H1 (cell line): ENCODE results near the gene CASKIN2. TPM values are rescaled to one million over a fixed set of nuclear protein-coding genes. Genes with fewer than 3 reads are reported as not detected.

Experiments
- MAFK ChIP-seq: IDR thresholded peaks from 2 replicates; pipeline ENCODE4 v1.6.1; 2012; ENCODE audit warnings: low read depth, mild to moderate bottlenecking, improper control_type of control experiment, low read length
- polyA plus RNA-seq, 7 experiments: library from polyadenylated mRNA; depleted of rRNA in 3 of 7; stranded (reverse) in 5 of 7; unstranded in 2 of 7; fragments of >200 nt in 5 of 7; fragments of 200-250 nt in 2 of 7; gene quantifications; 1 replicate in 5 of 7; 2 replicates in 1 of 7; 4 replicates in 1 of 7; pipeline versions ENCODE4 v1.2.1 to v1.2.3, GENCODE V29; 2011 to 2013; ENCODE audit warnings: missing spikeins in 2 of 7, mixed read lengths in 2 of 7
- total RNA-seq: library from RNA; stranded (reverse); fragmentation: NEBNext Ultra II Directional; extraction: Animal tissue kit (Norgen Biotek cat#: 25700); gene quantifications from 2 replicates; pipeline ENCODE4 v1.2.1, GENCODE V29; 2021
- TF ChIP-seq, protein P1 (sequence below): fragments of 300-600 bp; sonication (generic); IDR thresholded peaks from 2 replicates; pipeline ENCODE4 v1.7.1; 2012; ENCODE audit warnings: low read length, moderate library complexity, mild to moderate bottlenecking, inconsistent platforms; ENCODE audit not compliant: insufficient replicate concordance

The CASKIN2 gene
- total and polyA plus RNA-seq, 2 of the 8 experiments (the other 6 are each of a cell fraction or from before 2014, with no cell fraction given) = 6.7 to 32.3 TPM

DNA sequence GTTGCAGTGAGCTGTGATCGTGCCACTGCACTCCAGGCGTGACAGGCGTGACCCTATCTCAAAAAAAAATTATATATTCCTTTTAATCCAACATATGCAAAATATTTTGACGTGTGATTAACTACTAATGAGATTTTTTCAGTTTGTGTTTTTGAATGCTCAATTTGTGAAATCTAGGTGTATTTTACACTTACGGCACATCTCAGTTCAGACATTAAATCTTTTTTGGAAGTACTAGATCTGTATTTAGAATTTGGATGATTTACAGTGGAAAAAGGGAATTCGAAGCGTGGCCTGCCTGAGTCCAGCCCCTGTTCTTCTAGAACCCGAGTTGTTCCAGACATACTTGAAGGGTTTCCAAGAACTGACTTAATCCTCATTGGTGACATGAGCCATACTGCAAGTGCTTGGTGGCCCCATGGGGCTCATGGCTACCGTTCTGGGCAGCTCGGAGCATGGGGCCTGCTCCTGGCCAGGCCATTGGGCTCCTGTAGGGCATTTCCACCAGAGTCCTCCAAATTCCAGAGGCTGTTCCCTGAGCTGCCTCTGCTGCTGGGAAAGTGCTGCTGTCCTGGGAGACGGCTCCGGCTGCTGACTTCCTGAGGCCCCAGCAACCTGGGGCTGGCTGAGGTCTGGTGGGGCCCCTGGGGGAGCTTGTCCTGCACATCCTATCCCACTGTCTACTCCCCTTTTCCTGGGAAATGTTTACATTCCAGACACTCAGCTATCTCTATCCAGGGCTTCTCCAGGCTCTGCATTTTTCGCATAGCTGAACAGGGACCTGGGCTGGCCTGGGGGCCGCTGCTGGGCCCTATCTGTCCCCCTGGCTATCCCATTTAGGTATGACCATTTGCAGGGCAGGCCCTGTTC is 37.3 kb upstream of the CASKIN2 start (continued):
- TF ChIP-seq, protein P1, sequence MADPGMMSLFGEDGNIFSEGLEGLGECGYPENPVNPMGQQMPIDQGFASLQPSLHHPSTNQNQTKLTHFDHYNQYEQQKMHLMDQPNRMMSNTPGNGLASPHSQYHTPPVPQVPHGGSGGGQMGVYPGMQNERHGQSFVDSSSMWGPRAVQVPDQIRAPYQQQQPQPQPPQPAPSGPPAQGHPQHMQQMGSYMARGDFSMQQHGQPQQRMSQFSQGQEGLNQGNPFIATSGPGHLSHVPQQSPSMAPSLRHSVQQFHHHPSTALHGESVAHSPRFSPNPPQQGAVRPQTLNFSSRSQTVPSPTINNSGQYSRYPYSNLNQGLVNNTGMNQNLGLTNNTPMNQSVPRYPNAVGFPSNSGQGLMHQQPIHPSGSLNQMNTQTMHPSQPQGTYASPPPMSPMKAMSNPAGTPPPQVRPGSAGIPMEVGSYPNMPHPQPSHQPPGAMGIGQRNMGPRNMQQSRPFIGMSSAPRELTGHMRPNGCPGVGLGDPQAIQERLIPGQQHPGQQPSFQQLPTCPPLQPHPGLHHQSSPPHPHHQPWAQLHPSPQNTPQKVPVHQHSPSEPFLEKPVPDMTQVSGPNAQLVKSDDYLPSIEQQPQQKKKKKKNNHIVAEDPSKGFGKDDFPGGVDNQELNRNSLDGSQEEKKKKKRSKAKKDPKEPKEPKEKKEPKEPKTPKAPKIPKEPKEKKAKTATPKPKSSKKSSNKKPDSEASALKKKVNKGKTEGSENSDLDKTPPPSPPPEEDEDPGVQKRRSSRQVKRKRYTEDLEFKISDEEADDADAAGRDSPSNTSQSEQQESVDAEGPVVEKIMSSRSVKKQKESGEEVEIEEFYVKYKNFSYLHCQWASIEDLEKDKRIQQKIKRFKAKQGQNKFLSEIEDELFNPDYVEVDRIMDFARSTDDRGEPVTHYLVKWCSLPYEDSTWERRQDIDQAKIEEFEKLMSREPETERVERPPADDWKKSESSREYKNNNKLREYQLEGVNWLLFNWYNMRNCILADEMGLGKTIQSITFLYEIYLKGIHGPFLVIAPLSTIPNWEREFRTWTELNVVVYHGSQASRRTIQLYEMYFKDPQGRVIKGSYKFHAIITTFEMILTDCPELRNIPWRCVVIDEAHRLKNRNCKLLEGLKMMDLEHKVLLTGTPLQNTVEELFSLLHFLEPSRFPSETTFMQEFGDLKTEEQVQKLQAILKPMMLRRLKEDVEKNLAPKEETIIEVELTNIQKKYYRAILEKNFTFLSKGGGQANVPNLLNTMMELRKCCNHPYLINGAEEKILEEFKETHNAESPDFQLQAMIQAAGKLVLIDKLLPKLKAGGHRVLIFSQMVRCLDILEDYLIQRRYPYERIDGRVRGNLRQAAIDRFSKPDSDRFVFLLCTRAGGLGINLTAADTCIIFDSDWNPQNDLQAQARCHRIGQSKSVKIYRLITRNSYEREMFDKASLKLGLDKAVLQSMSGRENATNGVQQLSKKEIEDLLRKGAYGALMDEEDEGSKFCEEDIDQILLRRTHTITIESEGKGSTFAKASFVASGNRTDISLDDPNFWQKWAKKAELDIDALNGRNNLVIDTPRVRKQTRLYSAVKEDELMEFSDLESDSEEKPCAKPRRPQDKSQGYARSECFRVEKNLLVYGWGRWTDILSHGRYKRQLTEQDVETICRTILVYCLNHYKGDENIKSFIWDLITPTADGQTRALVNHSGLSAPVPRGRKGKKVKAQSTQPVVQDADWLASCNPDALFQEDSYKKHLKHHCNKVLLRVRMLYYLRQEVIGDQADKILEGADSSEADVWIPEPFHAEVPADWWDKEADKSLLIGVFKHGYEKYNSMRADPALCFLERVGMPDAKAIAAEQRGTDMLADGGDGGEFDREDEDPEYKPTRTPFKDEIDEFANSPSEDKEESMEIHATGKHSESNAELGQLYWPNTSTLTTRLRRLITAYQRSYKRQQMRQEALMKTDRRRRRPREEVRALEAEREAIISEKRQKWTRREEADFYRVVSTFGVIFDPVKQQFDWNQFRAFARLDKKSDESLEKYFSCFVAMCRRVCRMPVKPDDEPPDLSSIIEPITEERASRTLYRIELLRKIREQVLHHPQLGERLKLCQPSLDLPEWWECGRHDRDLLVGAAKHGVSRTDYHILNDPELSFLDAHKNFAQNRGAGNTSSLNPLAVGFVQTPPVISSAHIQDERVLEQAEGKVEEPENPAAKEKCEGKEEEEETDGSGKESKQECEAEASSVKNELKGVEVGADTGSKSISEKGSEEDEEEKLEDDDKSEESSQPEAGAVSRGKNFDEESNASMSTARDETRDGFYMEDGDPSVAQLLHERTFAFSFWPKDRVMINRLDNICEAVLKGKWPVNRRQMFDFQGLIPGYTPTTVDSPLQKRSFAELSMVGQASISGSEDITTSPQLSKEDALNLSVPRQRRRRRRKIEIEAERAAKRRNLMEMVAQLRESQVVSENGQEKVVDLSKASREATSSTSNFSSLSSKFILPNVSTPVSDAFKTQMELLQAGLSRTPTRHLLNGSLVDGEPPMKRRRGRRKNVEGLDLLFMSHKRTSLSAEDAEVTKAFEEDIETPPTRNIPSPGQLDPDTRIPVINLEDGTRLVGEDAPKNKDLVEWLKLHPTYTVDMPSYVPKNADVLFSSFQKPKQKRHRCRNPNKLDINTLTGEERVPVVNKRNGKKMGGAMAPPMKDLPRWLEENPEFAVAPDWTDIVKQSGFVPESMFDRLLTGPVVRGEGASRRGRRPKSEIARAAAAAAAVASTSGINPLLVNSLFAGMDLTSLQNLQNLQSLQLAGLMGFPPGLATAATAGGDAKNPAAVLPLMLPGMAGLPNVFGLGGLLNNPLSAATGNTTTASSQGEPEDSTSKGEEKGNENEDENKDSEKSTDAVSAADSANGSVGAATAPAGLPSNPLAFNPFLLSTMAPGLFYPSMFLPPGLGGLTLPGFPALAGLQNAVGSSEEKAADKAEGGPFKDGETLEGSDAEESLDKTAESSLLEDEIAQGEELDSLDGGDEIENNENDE = no peak
- TF ChIP-seq MAFK = no peak
